Measurements from ENCODE around the gene ARHGAP26.

DNA sequence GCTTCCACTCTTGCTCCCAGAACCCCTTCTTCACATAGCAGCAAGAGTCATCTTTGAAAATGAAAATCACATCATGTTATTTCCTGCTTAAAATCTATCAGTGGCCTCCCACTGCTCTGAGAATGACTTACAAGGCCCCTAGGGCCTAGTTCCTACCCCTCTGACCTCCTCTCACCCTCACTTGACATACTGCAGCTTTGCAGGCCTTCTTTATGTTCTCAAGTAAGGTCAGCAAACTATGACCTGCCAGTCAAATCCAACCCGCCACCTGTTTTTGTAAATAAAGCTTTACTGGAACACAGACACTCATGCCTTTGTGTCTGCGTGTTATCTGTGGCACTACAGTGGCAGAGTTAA is 447.6 kb downstream of the ARHGAP26 start:
- TF ChIP-seq, protein P1, sequence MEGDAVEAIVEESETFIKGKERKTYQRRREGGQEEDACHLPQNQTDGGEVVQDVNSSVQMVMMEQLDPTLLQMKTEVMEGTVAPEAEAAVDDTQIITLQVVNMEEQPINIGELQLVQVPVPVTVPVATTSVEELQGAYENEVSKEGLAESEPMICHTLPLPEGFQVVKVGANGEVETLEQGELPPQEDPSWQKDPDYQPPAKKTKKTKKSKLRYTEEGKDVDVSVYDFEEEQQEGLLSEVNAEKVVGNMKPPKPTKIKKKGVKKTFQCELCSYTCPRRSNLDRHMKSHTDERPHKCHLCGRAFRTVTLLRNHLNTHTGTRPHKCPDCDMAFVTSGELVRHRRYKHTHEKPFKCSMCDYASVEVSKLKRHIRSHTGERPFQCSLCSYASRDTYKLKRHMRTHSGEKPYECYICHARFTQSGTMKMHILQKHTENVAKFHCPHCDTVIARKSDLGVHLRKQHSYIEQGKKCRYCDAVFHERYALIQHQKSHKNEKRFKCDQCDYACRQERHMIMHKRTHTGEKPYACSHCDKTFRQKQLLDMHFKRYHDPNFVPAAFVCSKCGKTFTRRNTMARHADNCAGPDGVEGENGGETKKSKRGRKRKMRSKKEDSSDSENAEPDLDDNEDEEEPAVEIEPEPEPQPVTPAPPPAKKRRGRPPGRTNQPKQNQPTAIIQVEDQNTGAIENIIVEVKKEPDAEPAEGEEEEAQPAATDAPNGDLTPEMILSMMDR (IDR thresholded peaks at IDR 0.05; ENCODE audit: low read depth, low read length, poor library complexity, severe bottlenecking) = no peak
- no peak for TF ChIP-seq EZH2phosphoT487 (IDR thresholded peaks at IDR 0.05; ENCODE audit: borderline replicate concordance, low read length)

Data from DOHH2 (cell line).